ENCODE measurements around the gene ZNF804B. TPM values are rescaled to one million over a fixed set of nuclear protein-coding genes. Genes with fewer than 3 reads are reported as not detected.
"Not testable (repeated sequence)": the region's sequence is repeated elsewhere in the genome, so short reads cannot be mapped to it uniquely, and the experiment has no call there.

The ZNF804B gene
- total RNA-seq, 1 donor from 2014 or later, result not detected

- no peak for DNase-seq (ENCODE audit: low read depth in 2 of 2)
Observed at GRCh38 chr7:89073776-89074175, 314.3 kb downstream of the ZNF804B start.

DNA sequence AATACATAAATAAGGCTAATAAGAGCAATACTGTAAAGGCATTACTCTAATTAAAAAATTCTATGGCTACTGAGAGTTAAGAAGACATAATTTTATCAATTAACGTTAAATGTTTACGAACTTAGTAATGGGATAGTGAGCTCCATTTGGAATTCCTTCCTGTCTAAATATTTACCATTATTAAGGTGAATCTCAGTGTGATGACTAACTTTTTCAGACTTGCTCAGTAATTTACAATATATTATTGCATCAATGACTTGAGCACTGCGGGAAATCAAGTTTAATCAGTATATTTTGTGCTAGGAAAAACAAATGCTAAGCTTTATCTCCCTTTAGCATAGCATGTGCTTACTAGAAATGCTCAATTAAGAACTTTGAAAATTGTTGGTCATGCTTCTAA lies 318.5 kb downstream of the ZNF804B start:
- DNase-seq (ENCODE audit: low read depth in 2 of 2), result no peak

- DNase-seq (ENCODE audit: low read depth in 2 of 2), result no peak
Observed at GRCh38 chr7:89085580-89085979, 326.1 kb downstream of the ZNF804B start.

DNA sequence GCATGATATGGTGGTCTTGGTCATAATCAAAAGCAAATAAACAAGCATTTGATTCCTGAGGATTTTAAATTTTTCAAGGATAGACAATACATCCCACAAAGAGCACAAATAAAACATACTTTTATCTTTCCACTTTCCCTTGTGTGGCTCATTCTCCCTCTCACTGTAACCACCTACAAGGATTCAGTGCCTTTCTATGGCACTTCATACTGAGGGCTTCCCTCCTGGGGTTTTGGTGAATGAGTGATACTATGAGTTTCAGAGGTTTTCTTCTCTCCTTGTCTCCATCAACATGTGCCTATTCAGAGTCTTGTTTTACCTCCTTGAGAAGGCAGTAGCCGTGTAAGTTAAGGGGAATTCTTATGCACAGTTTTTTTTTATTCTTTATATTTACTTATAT lies 332.1 kb downstream of the ZNF804B start:
- no peak for DNase-seq (ENCODE audit: low read depth in 2 of 2)

- DNase-seq (ENCODE audit: low read depth in 2 of 2), result no peak
Observed at GRCh38 chr7:89094269-89094668, 334.8 kb downstream of the ZNF804B start.

- DNase-seq (ENCODE audit: low read depth in 2 of 2), result no peak
Observed at GRCh38 chr7:89103564-89103963, 344.1 kb downstream of the ZNF804B start.

GRCh38 chr7:89104748-89105685 lies 345.5 kb downstream of the ZNF804B start:
- no peak for DNase-seq (ENCODE audit: low read depth in 2 of 2)

DNA sequence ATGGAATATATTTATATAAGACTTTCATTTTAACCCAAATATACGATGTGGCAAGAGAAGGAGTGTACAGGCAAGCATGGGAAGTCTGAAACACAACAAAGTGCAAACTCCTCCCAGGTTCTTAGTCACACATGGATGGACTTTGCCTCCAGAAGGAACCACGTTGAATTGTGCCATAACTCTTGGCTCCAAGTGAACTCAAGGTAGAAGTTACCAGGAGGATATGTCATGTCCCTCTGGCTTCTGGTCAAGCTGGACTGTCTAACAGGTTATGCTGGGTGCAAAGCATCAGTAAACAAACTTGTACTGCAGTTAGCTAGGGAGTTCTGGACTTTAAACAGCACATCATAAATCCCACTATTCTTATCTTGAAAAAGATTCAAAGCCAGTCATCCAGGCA lies 364.4 kb downstream of the ZNF804B start:
- no peak for DNase-seq (ENCODE audit: low read depth in 2 of 2)

- DNase-seq (ENCODE audit: low read depth in 2 of 2), result no peak
Observed at GRCh38 chr7:89129600-89130375, 370.3 kb downstream of the ZNF804B start.

DNA sequence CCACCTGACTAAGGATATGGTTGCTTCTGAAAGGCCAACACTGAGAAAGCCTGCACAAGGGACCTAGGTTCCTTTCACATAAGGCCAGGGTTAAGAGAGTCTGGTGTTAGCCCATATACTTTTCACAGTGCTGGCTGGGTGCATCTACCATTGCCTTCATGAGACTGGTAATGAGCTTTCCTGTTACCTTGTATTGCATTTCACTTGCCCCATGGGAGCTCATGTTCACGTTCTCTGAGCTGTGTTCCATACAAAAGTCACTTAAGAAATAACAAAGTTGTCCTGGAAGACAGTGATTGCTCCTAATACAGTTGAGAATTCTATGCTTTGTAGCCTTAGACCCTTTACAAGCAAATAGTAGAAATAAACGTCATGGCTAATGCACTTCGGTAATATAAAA lies 373.9 kb downstream of the ZNF804B start:
- no peak for DNase-seq (ENCODE audit: low read depth in 2 of 2)

DNA sequence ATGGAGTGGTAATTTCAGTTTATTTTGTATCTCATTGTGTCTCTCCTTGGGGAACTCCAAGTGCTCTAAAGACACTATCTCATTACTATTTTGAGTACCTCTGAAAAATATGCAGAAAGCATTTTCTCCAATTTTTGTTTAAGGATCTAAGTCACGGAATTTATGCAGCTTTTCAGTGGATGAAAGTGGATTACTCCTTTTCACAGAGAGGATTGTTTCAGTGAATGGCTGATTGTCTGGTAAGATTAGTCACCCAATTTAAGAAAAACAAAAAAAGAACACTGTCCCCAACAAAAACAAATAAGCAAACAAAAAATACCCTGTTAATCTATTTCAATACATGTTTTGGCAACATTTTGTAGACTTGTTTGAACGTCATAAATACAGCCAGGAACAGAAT lies 374.3 kb downstream of the ZNF804B start:
- no peak for DNase-seq (ENCODE audit: low read depth in 2 of 2)

GRCh38 chr7:89145801-89146200 lies 386.3 kb downstream of the ZNF804B start:
- no peak for DNase-seq (ENCODE audit: low read depth in 2 of 2)

DNA sequence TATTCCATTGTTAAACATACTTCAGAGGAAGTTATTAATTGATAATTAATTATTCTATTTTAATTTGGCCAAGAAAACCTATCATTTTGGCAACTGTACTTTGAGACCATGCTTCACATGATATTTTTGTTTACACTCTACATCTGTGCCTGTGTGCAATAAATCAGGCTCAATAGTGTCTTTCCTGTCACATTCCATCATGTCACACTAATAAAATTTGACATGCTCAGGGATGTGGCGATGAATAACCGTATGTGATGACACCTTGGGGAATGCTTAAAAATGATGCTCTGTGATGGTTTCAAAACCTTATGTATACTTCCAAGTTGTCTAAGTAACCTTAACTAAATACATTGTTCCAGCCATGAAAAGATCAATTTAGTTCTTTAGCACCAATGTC lies 400.6 kb downstream of the ZNF804B start:
- DNase-seq (ENCODE audit: low read depth in 2 of 2), result no peak

DNA sequence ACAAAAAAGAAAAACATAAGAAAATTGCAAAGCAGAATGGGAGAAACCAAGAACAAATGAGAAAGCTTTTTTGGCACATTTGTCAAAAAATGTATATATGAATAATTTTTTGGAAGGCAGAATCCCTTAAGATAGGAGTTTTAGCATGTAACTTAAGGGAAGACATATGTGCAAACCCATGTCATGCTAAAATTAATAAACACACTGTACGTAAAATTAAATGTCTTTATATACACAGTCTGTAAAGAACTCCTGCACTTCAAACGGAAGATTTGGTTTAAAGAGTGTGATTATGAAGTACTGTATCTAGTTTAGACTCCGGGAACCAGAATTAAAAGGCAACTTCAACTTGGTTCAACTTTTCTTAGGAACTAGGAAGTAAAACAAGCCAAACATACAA lies 405.9 kb downstream of the ZNF804B start:
- DNase-seq (ENCODE audit: low read depth in 2 of 2), result no peak

- DNase-seq (ENCODE audit: low read depth in 2 of 2), result no peak
Observed at GRCh38 chr7:89170628-89171027, 411.1 kb downstream of the ZNF804B start.

GRCh38 chr7:89182116-89182515 lies 422.6 kb downstream of the ZNF804B start:
- no peak for DNase-seq (ENCODE audit: low read depth in 2 of 2)

- DNase-seq (ENCODE audit: low read depth in 2 of 2), result no peak
Observed at GRCh38 chr7:89183712-89184111, 424.2 kb downstream of the ZNF804B start.

GRCh38 chr7:89200758-89201157 lies 441.3 kb downstream of the ZNF804B start:
- no peak for DNase-seq (ENCODE audit: low read depth in 2 of 2)

GRCh38 chr7:89223900-89224395 lies 464.4 kb downstream of the ZNF804B start:
- DNase-seq (ENCODE audit: low read depth in 2 of 2), result no peak

- DNase-seq (ENCODE audit: low read depth in 2 of 2), result not testable (repeated sequence)
Observed at GRCh38 chr7:89228688-89229171, 469.2 kb downstream of the ZNF804B start.

DNA sequence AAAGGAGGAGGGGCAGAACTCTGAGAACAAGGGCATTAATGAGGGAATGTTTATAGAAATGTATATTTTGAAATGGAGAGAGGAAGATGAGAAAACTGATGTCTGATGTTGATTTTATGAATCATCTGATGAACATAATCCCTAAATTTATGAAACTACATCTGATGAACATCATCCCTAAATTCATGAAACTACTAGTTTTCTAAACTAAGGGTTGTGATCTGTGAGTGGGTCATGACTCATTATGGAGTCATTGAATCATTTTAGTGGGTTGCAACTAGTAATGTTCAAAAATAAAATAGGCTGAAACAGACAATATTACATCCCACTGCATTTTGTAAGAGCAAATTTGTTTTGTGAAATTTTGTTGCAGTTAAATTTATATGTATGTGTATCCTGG lies 478.7 kb downstream of the ZNF804B start:
- no peak for DNase-seq (ENCODE audit: low read depth in 2 of 2)

GRCh38 chr7:89246196-89246595 lies 486.7 kb downstream of the ZNF804B start:
- DNase-seq (ENCODE audit: low read depth in 2 of 2), result no peak

All from lung microvascular endothelial cell (primary cell).